GM23338 (cell line): ENCODE data around the gene CD58. TPM values are rescaled to one million over a fixed set of nuclear protein-coding genes. Genes with fewer than 3 reads are reported as not detected.
A peak's percentile ranks its signal among the peaks of the same experiment; 100 is the strongest.
"Not testable (repeated sequence)": the region's sequence is repeated elsewhere in the genome, so short reads cannot be mapped to it uniquely, and the experiment has no call there.

Experiments used
- ATAC-seq: fragments of 200-7000 bp; cut with Tn5 transposase; 3 replicates; pipeline ENCODE4 v1.9.1; 2020
- DNase-seq: peaks from one replicate; pipeline ENCODE4 v3.0.0-alpha.2; 2015; ENCODE audit warnings: low spot score
- H2AFZ ChIP-seq: fragments of 200-600 bp; sonication (generic); 2 replicates; pipeline ENCODE4 v1.8.0; 2016; ENCODE audit warnings: antibody characterized with exemption, mild to moderate bottlenecking, moderate library complexity
- H3F3A ChIP-seq: fragments of 200-600 bp; sonication (generic); replicated peaks from 2 replicates; pipeline ENCODE4 v1.8.0; 2017; ENCODE audit warnings: antibody characterized with exemption, mixed run types, low read depth
- H3K27ac ChIP-seq: fragments of 200-600 bp; sonication (generic); 2 replicates; pipeline ENCODE4 v1.6.1; 2016; ENCODE audit warnings: low read depth
- H3K27me3 ChIP-seq: fragments of 200-600 bp; sonication (generic); 2 replicates; pipeline ENCODE4 v1.8.0; 2016; ENCODE audit warnings: mild to moderate bottlenecking, mixed run types, moderate library complexity; ENCODE audit not compliant: insufficient read depth
- H3K36me3 ChIP-seq: fragments of 200-600 bp; sonication (generic); 2 replicates; pipeline ENCODE4 v1.8.0; 2016; ENCODE audit warnings: mild to moderate bottlenecking; ENCODE audit not compliant: insufficient read depth
- H3K4me1 ChIP-seq: fragments of 200-600 bp; sonication (generic); 2 replicates; pipeline ENCODE4 v1.8.0; 2016; ENCODE audit warnings: mild to moderate bottlenecking, moderate library complexity; ENCODE audit not compliant: insufficient read depth
- H3K4me2 ChIP-seq: fragments of 200-600 bp; sonication (generic); 2 replicates; pipeline ENCODE4 v1.7.1; 2017; ENCODE audit warnings: mixed run types
- H3K4me3 ChIP-seq: fragments of 200-600 bp; sonication (generic); 2 replicates; pipeline ENCODE4 v1.6.1; 2016; ENCODE audit warnings: mixed run types
- H3K79me2 ChIP-seq: fragments of 200-600 bp; sonication (generic); replicated peaks from 2 replicates; pipeline ENCODE4 v1.8.0; 2017; ENCODE audit warnings: mild to moderate bottlenecking; ENCODE audit not compliant: insufficient read depth
- H3K9me2 ChIP-seq: fragments of 200-600 bp; sonication (generic); 2 replicates; pipeline ENCODE4 v1.8.0; 2017; ENCODE audit not compliant: insufficient read depth
- H4K20me1 ChIP-seq: fragments of 200-600 bp; sonication (generic); replicated peaks from 2 replicates; pipeline ENCODE4 v1.8.0; 2017; ENCODE audit warnings: mild to moderate bottlenecking; ENCODE audit not compliant: insufficient read depth
- H3K27ac Mint-ChIP-seq: 2 replicates; pipeline ENCODE4 v1.8.0; 2020; ENCODE audit warnings: inconsistent platforms, mild to moderate bottlenecking, moderate library complexity, mixed read lengths
- H3K27me3 Mint-ChIP-seq: 3 replicates; pipeline ENCODE4 v1.8.0; 2022; ENCODE audit warnings: low read depth, mild to moderate bottlenecking, moderate library complexity, mixed read lengths, inconsistent platforms; ENCODE audit not compliant: insufficient read depth, poor library complexity
- H3K36me3 Mint-ChIP-seq: 3 replicates; pipeline ENCODE4 v1.8.0; 2021; ENCODE audit warnings: low read depth, mild to moderate bottlenecking, inconsistent platforms, moderate library complexity, mixed read lengths
- H3K4me1 Mint-ChIP-seq: 3 replicates; pipeline ENCODE4 v1.8.0; 2020; ENCODE audit warnings: mild to moderate bottlenecking, inconsistent platforms, mixed read lengths
- H3K4me3 Mint-ChIP-seq: 3 replicates; pipeline ENCODE4 v1.8.0; 2021; ENCODE audit warnings: moderate library complexity, mild to moderate bottlenecking, inconsistent platforms, mixed read lengths
- H3K9me3 Mint-ChIP-seq: 3 replicates; pipeline ENCODE4 v1.8.0; 2020; ENCODE audit warnings: moderate library complexity, mild to moderate bottlenecking, inconsistent platforms, mixed read lengths
- CTCF ChIP-seq, 2 experiments: fragments of 200-600 bp in 1 of 2; sonication (generic) in 1 of 2; conservative IDR thresholded peaks; 2 replicates each; pipeline versions ENCODE4 v1.5.1 to v1.6.1; 2016 to 2017; ENCODE audit warnings: antibody characterized with exemption in 2 of 2, low read depth in 2 of 2, mild to moderate bottlenecking in 2 of 2, moderate library complexity in 1 of 2
- polyA plus RNA-seq: library from polyadenylated mRNA; unstranded; fragments of >200 nt; fragmentation: Nextera tagmentation; extraction: Ambion mirVana; gene quantifications from 2 replicates; pipeline ENCODE4 v1.2.1, GENCODE V29; 2016
- total RNA-seq: library from RNA; depleted of rRNA; stranded (reverse); fragments of >200 nt; shearing (Covaris generic); gene quantifications from 2 replicates; pipeline ENCODE4 v1.2.3, GENCODE V29; 2014

The CD58 gene
- total and polyA plus RNA-seq, 2 experiments from 2014 or later = 9.2 to 12.5 TPM

GRCh38 chr1:116597388-116597787 is 26.6 kb upstream of the CD58 start:
- H3K27me3 ChIP-seq, H3K36me3 ChIP-seq, DNase-seq, H2AFZ ChIP-seq, H3K9me3 Mint-ChIP-seq, H3K4me2 ChIP-seq, H3F3A ChIP-seq, H3K27ac ChIP-seq, H4K20me1 ChIP-seq, H3K9me2 ChIP-seq, H3K4me3 ChIP-seq, H3K79me2 ChIP-seq, H3K36me3 Mint-ChIP-seq, ATAC-seq, H3K4me1 ChIP-seq, H3K4me3 Mint-ChIP-seq, H3K27ac Mint-ChIP-seq: not testable (repeated sequence)
- Mint-ChIP-seq H3K4me1 (peaks cover 22% of the 10 kb centered on the region), H3K27me3 (peaks cover 12% of the 10 kb centered on the region)

- not testable (repeated sequence) for H3K4me3 ChIP-seq, H3K27ac Mint-ChIP-seq, H4K20me1 ChIP-seq, H3K79me2 ChIP-seq, H3K9me2 ChIP-seq, H3F3A ChIP-seq, H3K9me3 Mint-ChIP-seq, H3K27me3 ChIP-seq, H3K27ac ChIP-seq, H2AFZ ChIP-seq, H3K4me1 ChIP-seq, H3K4me3 Mint-ChIP-seq, ATAC-seq, DNase-seq, H3K36me3 Mint-ChIP-seq, H3K4me2 ChIP-seq, H3K36me3 ChIP-seq
- H3K4me1 Mint-ChIP-seq = peaks cover 27% of the 10 kb centered on the region
- H3K27me3 Mint-ChIP-seq = peaks cover 12% of the 10 kb centered on the region
Observed at GRCh38 chr1:116596742-116597307, 26.0 kb upstream of the CD58 start.

- Mint-ChIP-seq H3K4me1 (peaks cover 30% of the 10 kb centered on the region), H3K27me3 (peaks cover 12% of the 10 kb centered on the region)
- TF ChIP-seq CTCF (conservative IDR thresholded peaks at IDR 0.05; ENCODE audit: low read depth in 2 of 2) = peak; percentile 60 to 61
- H3K4me1 ChIP-seq, H3K27ac ChIP-seq, H3K4me2 ChIP-seq, H2AFZ ChIP-seq, H4K20me1 ChIP-seq, H3F3A ChIP-seq, H3K9me3 Mint-ChIP-seq, H3K27ac Mint-ChIP-seq, H3K4me3 ChIP-seq, H3K36me3 ChIP-seq, H3K27me3 ChIP-seq, H3K9me2 ChIP-seq, H3K4me3 Mint-ChIP-seq, H3K79me2 ChIP-seq, H3K36me3 Mint-ChIP-seq: not testable (repeated sequence)
- ATAC-seq = peak; percentile 83
- peak; percentile 72 for DNase-seq
Observed at GRCh38 chr1:116595946-116596741, 25.3 kb upstream of the CD58 start.
